IMR-90 (cell line): ENCODE data around the gene ABCA3. TPM values are rescaled to one million over a fixed set of nuclear protein-coding genes. Genes with fewer than 3 reads are reported as not detected.

Source experiments
- ATAC-seq: fragments of 200-7000 bp; cut with Tn5 transposase; 2 replicates; pipeline ENCODE4 v1.9.1; 2020; ENCODE audit warnings: low read depth, mild to moderate bottlenecking, moderate library complexity
- BruUV-seq: library from RNA; stranded (reverse); fragments of 400-500 nt; replicated peaks from 2 replicates; lab custom pipeline; 2021; lab: Mats Ljungman, UMichigan
- CTCF ChIA-PET: fragments of 300-600 bp; formaldehyde crosslinking; extraction: SDS; loops from one replicate; lab custom pipeline; 2021; ENCODE audit warnings: antibody characterized with exemption; lab: Yijun Ruan, JAX
- POLR2A ChIA-PET: fragments of 300-600 bp; sonication (Branson Sonifier 250); formaldehyde crosslinking; loops from one replicate; lab custom pipeline; 2022; ENCODE audit warnings: antibody characterized with exemption; ENCODE audit not compliant: unreplicated experiment; lab: Charles Lee
- DNase-seq: peaks from one replicate; pipeline ENCODE4 v3.0.0; 2013
- H2AFZ ChIP-seq: replicated peaks from 2 replicates; pipeline ENCODE3; 2013; ENCODE audit warnings: low read length, mild to moderate bottlenecking; ENCODE audit not compliant: poor library complexity
- H2AK5ac ChIP-seq: 2 replicates; pipeline ENCODE4 v1.6.1; 2013; ENCODE audit warnings: low read depth, low read length, inconsistent platforms
- H2AK9ac ChIP-seq: replicated peaks from 2 replicates; pipeline ENCODE3; 2013; ENCODE audit warnings: mild to moderate bottlenecking, low read depth, low read length, moderate library complexity; ENCODE audit not compliant: poor library complexity
- H2BK120ac ChIP-seq: 2 replicates; pipeline ENCODE4 v1.6.1; 2013; ENCODE audit warnings: low read depth, low read length, inconsistent platforms
- H2BK15ac ChIP-seq: 3 replicates; pipeline ENCODE4 v1.6.1; 2013; ENCODE audit warnings: low read depth, low read length, inconsistent platforms
- H2BK20ac ChIP-seq: 2 replicates; pipeline ENCODE4 v1.6.1; 2013; ENCODE audit warnings: low read depth, mild to moderate bottlenecking, inconsistent platforms, low read length, moderate library complexity
- H2BK5ac ChIP-seq: 2 replicates; pipeline ENCODE4 v1.6.1; 2013; ENCODE audit warnings: mild to moderate bottlenecking, low read depth, low read length, inconsistent platforms; ENCODE audit not compliant: poor library complexity, severe bottlenecking
- H3K14ac ChIP-seq: replicated peaks from 2 replicates; pipeline ENCODE4 v1.6.1; 2013; ENCODE audit warnings: low read depth, low read length, inconsistent platforms
- H3K18ac ChIP-seq: 2 replicates; pipeline ENCODE4 v1.6.1; 2013; ENCODE audit warnings: low read depth, low read length, control low read depth
- H3K23ac ChIP-seq: 2 replicates; pipeline ENCODE4 v1.6.1; 2013; ENCODE audit warnings: low read depth, low read length, inconsistent platforms
- H3K27ac ChIP-seq: 2 replicates; pipeline ENCODE4 v1.5.1; 2013; ENCODE audit warnings: mild to moderate bottlenecking, control low read depth, low read length; ENCODE audit not compliant: insufficient read depth
- H3K27me3 ChIP-seq: 2 replicates; pipeline ENCODE4 v1.6.1; 2013; ENCODE audit warnings: low read length; ENCODE audit not compliant: control insufficient read depth, insufficient read depth
- H3K36me3 ChIP-seq: 2 replicates; pipeline ENCODE4 v1.6.1; 2013; ENCODE audit warnings: low read length, mixed read lengths; ENCODE audit not compliant: control insufficient read depth, insufficient read depth
- H3K4ac ChIP-seq: 2 replicates; pipeline ENCODE4 v1.6.1; 2013; ENCODE audit warnings: low read depth, low read length, inconsistent platforms
- H3K4me1 ChIP-seq: 2 replicates; pipeline ENCODE4 v1.6.1; 2013; ENCODE audit warnings: low read length, mixed read lengths; ENCODE audit not compliant: control insufficient read depth, insufficient read depth
- H3K4me2 ChIP-seq: 2 replicates; pipeline ENCODE4 v1.6.1; 2013; ENCODE audit warnings: low read depth, mild to moderate bottlenecking, control low read depth, low read length, moderate library complexity
- H3K4me3 ChIP-seq: 2 replicates; pipeline ENCODE4 v1.5.1; 2013; ENCODE audit warnings: low read depth, mild to moderate bottlenecking, control low read depth, low read length, moderate library complexity; ENCODE audit not compliant: insufficient read depth
- H3K56ac ChIP-seq: 2 replicates; pipeline ENCODE4 v1.6.1; 2013; ENCODE audit warnings: low read length, inconsistent platforms; ENCODE audit not compliant: insufficient read depth; ENCODE audit errors: extremely low read depth
- H3K79me1 ChIP-seq, 2 experiments: 2 replicates each; pipeline ENCODE4 v1.6.1; 2013; ENCODE audit warnings: low read length in 2 of 2, inconsistent platforms in 1 of 2, low read depth in 1 of 2
- H3K9ac ChIP-seq: 2 replicates; pipeline ENCODE4 v1.6.1; 2013; ENCODE audit warnings: low read depth, low read length, control low read depth
- H3K9me1 ChIP-seq: 2 replicates; pipeline ENCODE4 v1.6.1; 2013; ENCODE audit warnings: low read length, inconsistent platforms; ENCODE audit not compliant: insufficient read depth
- H3K9me3 ChIP-seq: 2 replicates; pipeline ENCODE4 v1.6.1; 2013; ENCODE audit warnings: low read length; ENCODE audit not compliant: control insufficient read depth, insufficient read depth
- H4K20me1 ChIP-seq: 2 replicates; pipeline ENCODE4 v1.6.1; 2013; ENCODE audit warnings: low read length, inconsistent platforms; ENCODE audit not compliant: insufficient read depth
- H4K5ac ChIP-seq: 2 replicates; pipeline ENCODE4 v1.6.1; 2013; ENCODE audit warnings: mild to moderate bottlenecking, low read depth, low read length, control low read depth
- H4K8ac ChIP-seq, 2 experiments: 2 replicates each; pipeline ENCODE4 v1.6.1; 2013; ENCODE audit warnings: low read depth in 2 of 2, low read length in 2 of 2, control low read depth in 1 of 2, inconsistent platforms in 1 of 2
- H4K91ac ChIP-seq: 2 replicates; pipeline ENCODE4 v1.6.1; 2013; ENCODE audit warnings: low read depth, low read length, inconsistent platforms; ENCODE audit not compliant: insufficient read depth
- CHD1 ChIP-seq: IDR thresholded peaks from 2 replicates; pipeline ENCODE4 v1.6.1; 2012; ENCODE audit warnings: low read depth, low read length, improper control_type of control experiment
- FOS ChIP-seq: fragments of 150-350 bp; IDR thresholded peaks from 2 replicates; pipeline ENCODE4 v1.6.1; 2016; ENCODE audit warnings: low read depth, low read length
- MAZ ChIP-seq: IDR thresholded peaks from 2 replicates; pipeline ENCODE4 v1.6.1; 2012; ENCODE audit warnings: low read depth, mild to moderate bottlenecking, low read length, improper control_type of control experiment, moderate library complexity, borderline replicate concordance
- WGBS, 2 experiments: methylation state at CpG; one replicate each; pipeline versions ENCODE4 v1.1.5 to v1.1.7; 2013; ENCODE audit warnings: missing lambda C conversion rate in 2 of 2; ENCODE audit not compliant: insufficient read length in 1 of 2; ENCODE audit errors: extremely low coverage in 2 of 2; 5-methylcytosine and 5-hydroxymethylcytosine counted together
- dilution Hi-C: fragments of 300-500 bp; cut with HindIII; formaldehyde crosslinking; loops from one replicate; pipeline ENCODE4 v1.14.3; 2018; ENCODE audit warnings: low sequenced_read_pairs; ENCODE audit not compliant: unreplicated experiment
- in situ Hi-C: fragments of 300-500 bp; cut with MboI; formaldehyde crosslinking; loops from 3 replicates; pipeline ENCODE4 v1.14.3; 2019; ENCODE audit warnings: low sequenced_read_pairs, inconsistent platforms, mixed read lengths
- intact Hi-C: fragments of 100-400 bp; cut with micrococcal nuclease; formaldehyde crosslinking; loops from 2 replicates; pipeline ENCODE4 v1.10.0; 2022
- polyA plus RNA-seq, 3 experiments: library from polyadenylated mRNA; depleted of rRNA; stranded (reverse); fragments of >200 nt; gene quantifications; 2 replicates each; pipeline ENCODE4 v1.2.3, GENCODE V29; 2012; ENCODE audit warnings: low replicate concordance in 1 of 3
- total RNA-seq: library from RNA; depleted of rRNA; stranded (reverse); fragments of >200 nt; gene quantifications from 2 replicates; pipeline ENCODE4 v1.2.3, GENCODE V29; 2012

ABCA3 gene
- total and polyA plus RNA-seq, 2 of the 4 experiments (the other 2 are of a cell fraction) = 0.18 to 0.22 TPM

GRCh38 chr16:2228161-2228824 lies 112.2 kb downstream of the ABCA3 start:
- H2BK20ac ChIP-seq = no peak overlapping the region
- no peak overlapping the region for H3K27ac ChIP-seq
- ATAC-seq (no peak), DNase-seq (no peak)
- peaks cover 12% of the 10 kb centered on the region for H3K4me1 ChIP-seq
- peaks cover 42% of the 10 kb centered on the region for H3K36me3 ChIP-seq
- no peak overlapping the region for H3K18ac ChIP-seq
- H3K4ac ChIP-seq = no peak overlapping the region
- dilution Hi-C loops (no loop called here), in situ Hi-C loops (no loop called here), intact Hi-C loops (no loop called here)
- H2AFZ ChIP-seq = no peak overlapping the region
- H3K4me2 ChIP-seq = no peak overlapping the region
- no peak overlapping the region for H2BK15ac ChIP-seq
- H3K9ac ChIP-seq = no peak overlapping the region
- no peak overlapping the region for H3K14ac ChIP-seq
- peaks cover 24% of the 10 kb centered on the region for H4K20me1 ChIP-seq
- no TSS peak for BruUV-seq
- no peak overlapping the region for H4K91ac ChIP-seq
- H3K27me3 ChIP-seq = no peaks in the 10 kb centered on the region
- ChIA-PET CTCF (no interaction called here), POLR2A (no interaction called here)
- H4K5ac ChIP-seq = no peak overlapping the region
- H2AK5ac ChIP-seq = no peak overlapping the region
- H3K79me1 ChIP-seq = peaks cover 2 to 45% of the 10 kb centered on the region in 2 experiments; a peak in 3 of 4 replicates
- no peak overlapping the region for H2BK5ac ChIP-seq
- no peak overlapping the region for H4K8ac ChIP-seq
- no peak overlapping the region for H3K4me3 ChIP-seq
- H3K9me1 ChIP-seq = peaks cover 15% of the 10 kb centered on the region; the same call in 1 of the 2 replicates
- no peaks in the 10 kb centered on the region for H3K9me3 ChIP-seq
- H2AK9ac ChIP-seq = no peak overlapping the region
- H2BK120ac ChIP-seq = no peak overlapping the region
- H3K56ac ChIP-seq = no peak overlapping the region
- TF ChIP-seq CHD1 (no peak), MAZ (no peak), FOS (no peak)
- no peak overlapping the region for H3K23ac ChIP-seq
- WGBS, 2 experiments = 75% methylated on average over 1 of the region's 25 CpGs; no CpG with 5 or more reads in 1 of the 2 experiments
